GOT3 (cell line): ENCODE data around the gene TFB1M.
A peak's percentile ranks its signal among the peaks of the same experiment; 100 is the strongest.
"Not testable (repeated sequence)": the region's sequence is repeated elsewhere in the genome, so short reads cannot be mapped to it uniquely, and the experiment has no call there.

ENCODE experiments used
- DNase-seq: peaks from one replicate; lab custom pipeline; 2025; ENCODE audit warnings: mixed read lengths; lab: John Stamatoyannopoulos, UW

The TFB1M gene

GRCh38 chr6:155329460-155330132 is 15.3 kb upstream of the TFB1M start:
- DNase-seq, result no peak

DNA sequence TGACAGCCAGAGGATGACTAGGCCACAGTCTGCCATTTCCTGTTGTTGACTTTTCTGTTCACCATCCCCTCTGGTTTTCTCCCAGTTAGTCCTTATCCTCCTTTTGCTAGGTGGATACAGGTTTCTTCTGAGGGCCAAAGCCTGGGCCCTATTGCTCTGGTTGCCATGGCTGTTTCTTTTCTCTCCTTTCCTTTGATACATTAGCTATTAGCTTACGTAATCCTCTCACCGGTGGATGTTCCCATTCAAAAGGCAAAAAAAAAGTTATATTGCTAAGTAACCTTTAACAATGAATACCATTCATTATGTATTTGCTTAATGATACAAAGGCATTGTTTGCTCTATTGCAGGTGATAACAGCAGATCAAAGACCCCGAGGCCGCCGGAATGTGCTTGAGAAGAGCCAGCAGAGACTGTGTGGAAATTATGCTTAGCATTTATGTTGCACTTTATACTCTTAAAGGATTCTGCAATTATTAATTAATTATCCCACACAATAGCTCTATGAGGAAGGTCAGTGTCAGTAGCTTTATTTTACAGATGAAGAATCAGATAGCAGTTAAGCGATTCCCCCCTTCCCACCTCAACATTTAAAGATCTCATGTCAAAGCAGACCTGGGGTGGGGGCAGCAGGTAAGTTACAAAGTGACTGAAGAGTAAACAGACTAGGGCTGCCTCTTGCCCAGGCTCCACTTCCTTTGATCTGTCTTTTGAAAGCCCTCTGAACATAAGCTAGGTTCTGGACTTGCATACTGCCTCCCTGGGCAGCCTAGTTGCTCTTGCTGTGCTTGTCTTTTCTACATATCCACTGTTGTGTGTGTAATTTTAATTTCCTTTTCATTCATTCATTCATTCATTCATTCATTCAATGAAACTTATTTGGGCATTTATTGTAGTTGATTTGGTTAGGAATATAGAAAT is 14.5 kb upstream of the TFB1M start:
- no peak for DNase-seq

GRCh38 chr6:155328074-155328538 is 13.8 kb upstream of the TFB1M start:
- DNase-seq, result no peak

DNA sequence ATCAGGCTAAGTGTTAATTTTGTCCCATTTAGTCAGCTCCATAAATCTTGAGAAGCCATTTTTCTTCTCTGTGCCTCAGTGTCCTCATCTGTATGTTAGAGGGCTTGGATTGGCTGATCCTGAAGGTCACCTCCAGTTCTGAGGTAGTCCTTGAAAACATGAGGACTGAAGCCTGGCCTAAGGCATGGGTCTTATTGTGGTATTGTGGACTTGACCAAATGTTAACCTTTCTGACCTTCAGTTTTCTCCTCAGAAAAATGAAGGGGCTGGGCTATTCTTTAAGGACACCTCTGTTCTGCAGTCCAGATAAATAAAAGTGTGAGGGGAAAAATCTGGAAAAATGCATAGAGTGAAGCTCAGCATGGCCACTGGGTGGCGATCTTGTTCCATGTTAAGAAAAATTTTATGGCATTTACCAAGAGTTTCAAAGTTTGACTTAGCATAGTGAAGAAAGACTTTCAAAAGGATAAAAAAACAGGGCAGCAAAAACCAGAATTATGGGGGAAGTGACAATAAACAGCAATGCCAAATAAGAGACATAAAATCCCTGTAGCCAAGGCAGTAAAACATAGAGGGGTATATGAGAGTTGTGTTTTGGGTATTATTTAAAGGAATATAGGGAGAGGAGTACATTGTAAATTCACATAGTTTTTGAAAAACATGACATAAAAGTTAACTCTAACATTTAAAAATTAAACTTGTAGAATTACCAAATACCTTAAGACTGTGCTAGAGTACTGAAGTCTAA is 13.2 kb upstream of the TFB1M start:
- no peak for DNase-seq

GRCh38 chr6:155325700-155326516 is 11.6 kb upstream of the TFB1M start:
- DNase-seq, result no peak

- no peak for DNase-seq
Measured at GRCh38 chr6:155324993-155325392, 10.7 kb upstream of the TFB1M start.

DNA sequence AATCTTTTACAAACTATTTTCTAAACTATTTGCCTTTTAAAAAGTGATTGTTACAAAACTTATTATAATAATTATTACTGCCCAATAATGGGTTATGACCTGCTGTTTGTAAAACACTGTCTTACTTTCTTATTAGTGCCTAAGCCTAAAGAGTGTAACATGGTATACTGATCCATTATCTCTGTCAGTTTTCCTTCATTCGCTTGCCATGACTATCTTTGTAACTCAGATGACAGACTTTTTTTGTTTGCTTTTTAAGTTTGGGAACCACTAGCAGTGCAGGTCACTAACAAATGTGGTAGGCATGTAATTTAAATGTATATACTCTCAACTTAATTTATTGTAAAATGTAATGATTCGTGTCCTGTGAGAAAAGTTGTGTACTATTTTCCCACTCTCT is 9.9 kb upstream of the TFB1M start:
- no peak for DNase-seq

DNA sequence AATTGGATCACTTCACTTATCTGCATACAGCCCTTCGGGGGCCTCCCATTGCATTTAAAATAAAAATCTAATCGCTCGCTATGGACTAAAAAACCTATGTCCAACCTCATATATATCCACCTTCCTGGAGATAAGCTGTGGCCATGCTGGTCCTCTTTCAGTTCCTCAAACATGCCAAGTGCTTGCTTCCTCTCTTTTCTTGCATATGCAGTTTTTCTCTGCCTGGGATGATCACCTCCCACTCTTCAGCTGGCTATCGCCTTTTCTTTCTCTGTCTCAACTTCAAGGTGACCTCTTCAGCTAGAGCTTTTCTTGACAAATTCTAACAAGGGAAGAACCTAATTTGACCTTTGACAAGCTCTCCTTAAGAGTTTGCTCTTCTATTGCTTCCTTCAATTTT is 5.6 kb upstream of the TFB1M start:
- no peak for DNase-seq

DNA sequence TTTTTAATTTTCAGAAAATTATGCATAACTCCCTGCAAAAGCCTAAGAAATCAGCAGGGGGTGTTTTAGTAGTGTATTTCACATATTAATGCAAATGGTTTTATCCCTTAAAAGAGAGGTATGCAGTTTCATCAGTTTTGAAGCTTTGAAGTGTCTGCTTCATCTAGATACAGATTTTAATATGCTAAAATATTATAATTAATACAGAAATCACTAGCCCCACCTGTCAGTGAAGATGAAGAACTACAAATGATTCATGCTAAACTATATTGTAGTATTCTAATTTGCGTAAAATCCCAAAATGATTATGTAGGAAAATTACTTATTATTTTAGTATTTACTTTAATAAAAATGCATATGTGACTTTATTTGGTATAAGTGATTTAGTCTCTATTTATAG is 2.9 kb upstream of the TFB1M start:
- DNase-seq, result no peak

DNA sequence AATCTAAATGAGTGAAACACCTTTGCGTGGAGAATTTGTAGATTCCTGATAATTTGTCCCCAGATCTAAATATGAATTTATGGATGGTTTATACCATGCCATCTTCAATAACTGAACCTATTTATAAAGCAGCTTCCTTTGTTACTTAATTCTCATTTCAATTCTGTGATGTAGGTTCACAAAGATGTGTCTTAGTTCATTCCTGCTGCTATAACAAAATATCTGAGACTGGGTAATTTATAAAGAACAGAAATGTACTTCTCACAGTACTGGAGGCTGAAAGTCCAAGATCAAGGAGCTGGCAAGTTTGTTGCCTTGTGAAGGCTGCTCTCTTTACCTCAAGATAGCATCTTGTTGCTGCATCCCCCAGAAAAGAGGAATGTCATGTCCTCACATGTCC is 2.1 kb upstream of the TFB1M start:
- DNase-seq, result no peak

GRCh38 chr6:155315516-155315871 is 1.2 kb upstream of the TFB1M start:
- no peak for DNase-seq

GRCh38 chr6:155314773-155315515 is 660 bp upstream of the TFB1M start:
- DNase-seq, result peak; percentile 60

GRCh38 chr6:155313602-155314091 is 637 bp downstream of the TFB1M start:
- DNase-seq, result no peak

- not testable (repeated sequence) for DNase-seq
Measured at GRCh38 chr6:155312950-155313349, 1.3 kb downstream of the TFB1M start.

DNA sequence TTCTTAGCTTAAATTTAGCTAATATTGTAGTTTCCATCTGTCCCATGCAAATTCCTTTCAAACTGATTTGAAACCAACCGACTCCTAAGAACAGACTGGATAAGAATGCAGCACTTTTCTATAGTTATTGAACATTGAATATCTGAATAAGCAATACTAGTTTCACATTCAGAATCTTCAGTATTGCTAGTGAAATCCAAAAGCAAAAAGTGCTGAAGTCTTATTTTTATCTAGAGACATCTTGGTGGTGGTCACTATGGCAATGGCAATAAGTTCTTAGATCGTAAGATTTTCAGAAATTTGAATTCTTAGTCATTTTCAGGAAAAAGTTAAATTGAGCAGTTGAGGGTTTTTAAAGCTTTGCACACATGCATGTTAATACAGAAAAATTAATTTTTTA is 2.7 kb downstream of the TFB1M start:
- DNase-seq, result no peak

GRCh38 chr6:155311086-155311485 is 3.2 kb downstream of the TFB1M start:
- no peak for DNase-seq

DNA sequence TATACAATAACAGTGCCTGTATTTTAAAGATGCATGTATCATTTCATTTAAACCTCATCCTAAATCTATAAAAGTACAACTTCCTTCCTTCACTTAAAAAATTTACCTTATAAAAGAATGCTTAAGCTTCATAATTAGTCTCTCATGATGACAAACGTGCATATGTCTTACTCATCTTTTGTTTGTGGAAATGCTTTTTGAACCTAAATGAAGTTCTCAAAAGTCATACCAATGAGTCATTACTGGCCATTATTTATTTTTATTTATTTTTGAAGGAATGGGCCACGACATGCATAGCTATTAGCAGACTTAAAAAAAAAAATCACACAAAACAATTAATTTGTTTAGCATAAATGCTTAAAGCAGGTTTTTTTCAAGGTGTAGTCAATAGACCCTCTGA is 3.7 kb downstream of the TFB1M start:
- DNase-seq, result no peak

- DNase-seq, result no peak
Measured at GRCh38 chr6:155309150-155309549, 5.1 kb downstream of the TFB1M start.

GRCh38 chr6:155306958-155307357 is 7.3 kb downstream of the TFB1M start:
- no peak for DNase-seq

DNA sequence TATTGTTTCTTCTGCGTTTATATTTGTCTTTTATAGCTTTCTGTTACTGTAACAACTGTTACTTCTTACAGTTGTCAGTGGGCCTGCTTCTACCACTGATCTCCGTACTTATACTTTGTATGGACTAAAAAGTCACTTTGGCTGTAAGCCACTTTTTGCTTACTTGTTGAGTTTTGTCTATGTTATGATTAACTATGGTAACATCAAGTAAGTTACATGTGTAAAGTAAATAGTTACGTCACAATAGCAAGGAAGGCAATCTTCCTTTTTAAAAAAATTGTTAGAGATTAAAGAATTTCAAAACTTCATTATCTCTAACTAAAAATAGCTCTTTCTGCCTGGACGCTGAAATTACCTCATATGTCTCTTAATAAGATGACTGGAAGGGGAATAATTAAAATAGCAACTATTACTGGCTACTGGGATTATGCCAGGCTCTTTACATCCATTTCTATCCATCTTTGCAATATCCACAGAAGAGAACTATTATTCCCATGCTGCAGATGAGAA is 10.9 kb downstream of the TFB1M start:
- no peak for DNase-seq

- DNase-seq, result no peak
Measured at GRCh38 chr6:155301867-155302266, 12.4 kb downstream of the TFB1M start.
